ENCODE results near the gene MT1E. TPM values are rescaled to one million over a fixed set of nuclear protein-coding genes. Genes with fewer than 3 reads are reported as not detected.

MT1E gene
- 17.2 TPM for total RNA-seq

GRCh38 chr16:56625140-56625942 lies at the start of gene MT1E:
TSS of gene MT1E (plus strand) at chr16:56625781. CDS start at chr16:56625852, 71 bp downstream.

GRCh38 chr16:56589141-56590039 lies 36.2 kb upstream of the MT1E start, which contains the start of gene MT3:
TSS of gene MT3 (plus strand) at chr16:56589528. CDS start at chr16:56589591, 63 bp downstream.

GRCh38 chr16:56608043-56608875 lies 17.3 kb upstream of the MT1E start, which contains the start of gene MT2A:
TSS of gene MT2A (plus strand) at chr16:56608584. CDS start at chr16:56608656, 72 bp downstream.

GRCh38 chr16:56632156-56632847 lies 6.7 kb downstream of the MT1E start, which contains the start of gene MT1M:
TSS of gene MT1M (plus strand) at chr16:56632659. CDS start at chr16:56632732, 73 bp downstream.

GRCh38 chr16:56637814-56638750 lies 12.5 kb downstream of the MT1E start, which contains the start of gene MT1A:
TSS of gene MT1A (plus strand) at chr16:56638666. CDS start at chr16:56638739, 73 bp downstream.

GRCh38 chr16:56651586-56651985 lies 26.0 kb downstream of the MT1E start, which contains the start of gene MT1B:
TSS of gene MT1B (plus strand) at chr16:56651886. CDS start at chr16:56651954, 68 bp downstream.

GRCh38 chr16:56657555-56658326 lies 32.2 kb downstream of the MT1E start, which contains the start of gene MT1F:
TSS of gene MT1F (plus strand) at chr16:56657959. CDS start at chr16:56658059, 100 bp downstream.

GRCh38 chr16:56667581-56668571 lies 42.3 kb downstream of the MT1E start, which contains the start of gene MT1G:
TSS of gene MT1G (minus strand) at chr16:56668065. CDS start at chr16:56667993, 72 bp downstream.

GRCh38 chr16:56669005-56669839 lies 43.6 kb downstream of the MT1E start, which contains the start of gene MT1H:
TSS of gene MT1H (plus strand) at chr16:56669814. CDS start at chr16:56669885, 71 bp downstream.

Other genes starting within 250 kb of the MT1E start
- 141 TPM for gene AMFR, start 200.2 kb upstream of the MT1E start, total RNA-seq
- gene NUDT21, start 174.4 kb upstream of the MT1E start, total RNA-seq = 162 TPM
- gene OGFOD1, start 174.2 kb upstream of the MT1E start, total RNA-seq = 16.8 TPM
- gene BBS2, start 105.8 kb upstream of the MT1E start, total RNA-seq = 73.3 TPM
- not detected for gene MT4, start 60.7 kb upstream of the MT1E start, total RNA-seq
- gene MT3, start 36.3 kb upstream of the MT1E start, total RNA-seq = 2.6 TPM
- gene MT2A, start 17.2 kb upstream of the MT1E start, total RNA-seq = 9.9 TPM
- gene MT1M, start 6.9 kb downstream of the MT1E start, total RNA-seq = 1.5 TPM
- not detected for gene MT1A, start 12.9 kb downstream of the MT1E start, total RNA-seq
- not detected for gene MT1B, start 26.1 kb downstream of the MT1E start, total RNA-seq
- 15.8 TPM for gene MT1F, start 32.2 kb downstream of the MT1E start, total RNA-seq
- gene MT1G, start 42.3 kb downstream of the MT1E start, total RNA-seq = 40.0 TPM
- gene MT1H, start 44.0 kb downstream of the MT1E start, total RNA-seq = 18.5 TPM
- 37.8 TPM for gene MT1X, start 56.7 kb downstream of the MT1E start, total RNA-seq
- gene NUP93, start 104.3 kb downstream of the MT1E start, total RNA-seq = 95.5 TPM
- gene SLC12A3, start 239.4 kb downstream of the MT1E start, total RNA-seq = 58.9 TPM